Measurements from ENCODE around the gene SH2D1A. TPM values are rescaled to one million over a fixed set of nuclear protein-coding genes. Genes with fewer than 3 reads are reported as not detected.

SH2D1A gene
- total and polyA plus RNA-seq, 2 of the 4 experiments (the other 2 are of a cell fraction): not detected

GRCh38 chrX:124343016-124343415, 3.3 kb upstream of the SH2D1A start:
- no peak overlapping the region for H2BK120ac ChIP-seq (ENCODE audit: low read depth, low read length)
- no peak overlapping the region for H2BK5ac ChIP-seq (ENCODE audit: low read depth, low read length, poor library complexity, severe bottlenecking)
- H2BK15ac ChIP-seq (ENCODE audit: low read depth, low read length): no peak overlapping the region
- no peak overlapping the region for H3K4ac ChIP-seq (ENCODE audit: low read depth, low read length)
- H4K91ac ChIP-seq (ENCODE audit: insufficient read depth, low read depth, low read length): no peak overlapping the region
- H3K9me3 ChIP-seq (ENCODE audit: control insufficient read depth, insufficient read depth, low read length): no peaks in the 10 kb centered on the region
- POLR2A ChIA-PET (ENCODE audit: unreplicated experiment): no interaction called here
- H3K4me3 ChIP-seq (ENCODE audit: insufficient read depth, low read depth, low read length): no peak overlapping the region
- dilution Hi-C loops (cut with HindIII; ENCODE audit: low sequenced_read_pairs, unreplicated experiment) (no loop called here), intact Hi-C loops (cut with micrococcal nuclease) (no loop called here), in situ Hi-C loops (cut with MboI; ENCODE audit: low sequenced_read_pairs) (no loop called here)
- H3K18ac ChIP-seq (ENCODE audit: low read depth, low read length): no peak overlapping the region
- H2AFZ ChIP-seq (replicated peaks; ENCODE audit: low read length, poor library complexity): no peak overlapping the region
- H3K27me3 ChIP-seq (ENCODE audit: control insufficient read depth, insufficient read depth, low read length): no peaks in the 10 kb centered on the region
- H3K36me3 ChIP-seq (ENCODE audit: control insufficient read depth, insufficient read depth, low read length): no peaks in the 10 kb centered on the region
- no peak overlapping the region for H4K8ac ChIP-seq (ENCODE audit: low read depth in 2 of 2, low read length in 2 of 2)
- H3K79me1 ChIP-seq (ENCODE audit: low read depth in 1 of 2, low read length in 2 of 2): no peaks in the 10 kb centered on the region
- no peak overlapping the region for H3K9ac ChIP-seq (ENCODE audit: low read depth, low read length)
- TF ChIP-seq NFE2L2 (IDR thresholded peaks at IDR 0.05; ENCODE audit: low read depth, low read length): no peak
- no peak for TF ChIP-seq SMC3 (IDR thresholded peaks at IDR 0.05; ENCODE audit: low read depth, low read length)
- TF ChIP-seq MXI1 (IDR thresholded peaks at IDR 0.05; ENCODE audit: borderline replicate concordance, low read depth, low read length): no peak
- no peak for TF ChIP-seq MAFK (IDR thresholded peaks at IDR 0.05; ENCODE audit: low read depth, low read length)
- no peak for TF ChIP-seq CEBPB (IDR thresholded peaks at IDR 0.05; ENCODE audit: low read depth, low read length)
- TF ChIP-seq RFX5 (IDR thresholded peaks at IDR 0.05; ENCODE audit: low read depth, low read length): no peak
- TF ChIP-seq USF2 (IDR thresholded peaks at IDR 0.05; ENCODE audit: low read depth, low read length): no peak
- no peak for TF ChIP-seq CTCF (conservative IDR thresholded peaks at IDR 0.05; ENCODE audit: low read depth, low read length)
- no peak for TF ChIP-seq RCOR1 (IDR thresholded peaks at IDR 0.05; ENCODE audit: insufficient replicate concordance, low read length)
- TF ChIP-seq MAZ (IDR thresholded peaks at IDR 0.05; ENCODE audit: borderline replicate concordance, low read depth, low read length): no peak
- no peak for TF ChIP-seq RAD21 (IDR thresholded peaks at IDR 0.05; ENCODE audit: low read length)
- no peak for TF ChIP-seq ELK1 (IDR thresholded peaks at IDR 0.05; ENCODE audit: borderline replicate concordance, low read depth, low read length)
- H3K14ac ChIP-seq (replicated peaks; ENCODE audit: low read depth, low read length): no peak overlapping the region
- H3K56ac ChIP-seq (ENCODE audit: extremely low read depth, insufficient read depth, low read length): no peak overlapping the region
- ATAC-seq (ENCODE audit: low read depth) (no peak), DNase-seq (no peak)
- H3K4me2 ChIP-seq (ENCODE audit: low read depth, low read length): no peak overlapping the region
- no peak overlapping the region for H2AK9ac ChIP-seq (replicated peaks; ENCODE audit: low read depth, low read length, poor library complexity)
- no peak overlapping the region for H2BK20ac ChIP-seq (ENCODE audit: low read depth, low read length)
- H3K4me1 ChIP-seq (ENCODE audit: control insufficient read depth, insufficient read depth, low read length): no peaks in the 10 kb centered on the region
- no peak overlapping the region for H3K23ac ChIP-seq (ENCODE audit: low read depth, low read length)
- H2AK5ac ChIP-seq (ENCODE audit: low read depth, low read length): no peak overlapping the region
- CTCF ChIA-PET: no interaction called here
- H4K5ac ChIP-seq (ENCODE audit: low read depth, low read length): no peak overlapping the region
- no peak overlapping the region for H3K27ac ChIP-seq (ENCODE audit: insufficient read depth, low read length)
- no peaks in the 10 kb centered on the region for H3K9me1 ChIP-seq (ENCODE audit: insufficient read depth, low read length)
- no TSS peak for BruUV-seq (replicated peaks)
- H4K20me1 ChIP-seq (ENCODE audit: insufficient read depth, low read length): no peaks in the 10 kb centered on the region
